ENCODE measurements around the gene PURB. TPM values are rescaled to one million over a fixed set of nuclear protein-coding genes. Genes with fewer than 3 reads are reported as not detected.

Gene PURB
- total and polyA plus RNA-seq, 4 experiments from 2014 or later: 1.1 to 27.4 (median 14.4) TPM

DNA sequence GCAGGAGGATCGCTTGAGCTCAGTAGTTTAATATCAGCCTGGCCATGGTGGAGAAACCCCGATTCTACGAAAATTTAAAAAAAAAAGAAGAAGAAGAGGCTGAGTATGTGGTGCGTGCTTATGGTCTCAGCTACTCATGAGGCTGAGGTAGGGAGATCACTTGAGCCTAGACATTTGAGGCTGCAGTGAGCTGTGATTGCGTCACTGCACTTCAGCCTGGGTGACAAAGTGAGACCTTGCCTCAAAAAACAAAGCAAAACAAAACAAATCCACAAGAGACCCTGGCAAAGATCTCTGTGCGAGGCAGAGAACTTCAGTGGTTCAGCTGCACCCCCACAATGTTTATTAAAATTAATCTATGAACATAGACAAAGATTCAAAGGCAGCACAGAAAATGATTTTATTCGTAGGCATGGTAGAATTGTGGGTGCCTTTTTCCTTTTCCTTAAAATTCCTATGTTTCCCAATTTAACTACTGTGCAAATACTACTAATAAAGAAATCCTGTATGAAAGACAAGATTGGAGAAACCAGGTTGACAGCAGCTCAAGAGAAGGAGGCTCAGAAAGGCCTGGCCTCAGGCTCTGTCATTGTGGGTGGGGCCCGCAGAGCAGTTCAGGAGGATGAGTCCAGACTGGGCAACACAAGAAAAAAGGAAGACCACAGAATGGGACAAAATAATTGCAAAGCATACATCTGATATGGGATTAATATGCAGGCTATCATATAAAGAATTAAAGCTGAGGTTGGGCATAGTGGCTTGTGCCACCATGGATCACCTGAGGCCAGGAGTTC is 24.5 kb upstream of the PURB start:
- no peak overlapping the region for H3K4me3 Mint-ChIP-seq
- POLR2A ChIA-PET (ENCODE audit: partially characterized antibody): interaction anchor here (1.1 kb wide), 1 partner anchor 25 kb away, joined by 4 read pairs; the partner anchor contains the start of gene PURB
- H3K36me3 ChIP-seq (ENCODE audit: insufficient read depth, low read length): no peaks in the 10 kb centered on the region
- H3K27me3 ChIP-seq (ENCODE audit: insufficient read depth, low read length): no peaks in the 10 kb centered on the region
- H3K9me3 Mint-ChIP-seq: no peaks in the 10 kb centered on the region
- no peaks in the 10 kb centered on the region for H3K27me3 Mint-ChIP-seq
- H3K9me3 ChIP-seq (ENCODE audit: control insufficient read depth in 1 of 2, low read length in 2 of 2): no peaks in the 10 kb centered on the region
- DNase-seq: no peak
- CTCF ChIA-PET (ENCODE audit: partially characterized antibody): interaction anchor here (1.0 to 2.0 kb wide), 3 partner anchors 11 to 53 kb away, joined by 3 to 7 read pairs (median 6); no protein-coding TSS in a partner anchor
- H3K27ac Mint-ChIP-seq: peak overlapping the region in 6 of 7 donors; percentile 22 to 77 (median 62)
- intact Hi-C loops (cut with micrococcal nuclease): no loop called here
- no peak overlapping the region for H3K4me3 ChIP-seq (ENCODE audit: low read length in 2 of 2)
- H3K4me1 ChIP-seq (ENCODE audit: insufficient read depth, low read length): no peaks in the 10 kb centered on the region
- no peaks in the 10 kb centered on the region for H3K36me3 Mint-ChIP-seq
- peaks cover 0 to 9% (median 3%) of the 10 kb centered on the region in 4 donors for H3K4me1 Mint-ChIP-seq
- no peak overlapping the region for H3K27ac ChIP-seq (ENCODE audit: low read depth, low read length)

- Histone ChIP-seq H3K9me3 (ENCODE audit: control insufficient read depth in 1 of 2, low read length in 2 of 2) (no peaks in the 10 kb centered on the region), H3K27me3 (ENCODE audit: insufficient read depth, low read length) (no peaks in the 10 kb centered on the region), H3K4me1 (ENCODE audit: insufficient read depth, low read length) (no peaks in the 10 kb centered on the region), H3K27ac (ENCODE audit: low read depth, low read length) (no peak overlapping the region), H3K36me3 (ENCODE audit: insufficient read depth, low read length) (no peaks in the 10 kb centered on the region), H3K4me3 (ENCODE audit: low read length in 2 of 2) (no peak overlapping the region)
- intact Hi-C loops (cut with micrococcal nuclease): no loop called here
- H3K4me3 Mint-ChIP-seq: no peak overlapping the region
- peak overlapping the region in 1 of 7 donors; percentile 7 for H3K27ac Mint-ChIP-seq
- ChIA-PET POLR2A (ENCODE audit: partially characterized antibody) (no interaction called here), CTCF (ENCODE audit: partially characterized antibody) (no interaction called here)
- H3K36me3 Mint-ChIP-seq: no peaks in the 10 kb centered on the region
- DNase-seq: no peak
- no peaks in the 10 kb centered on the region for H3K4me1 Mint-ChIP-seq
- H3K9me3 Mint-ChIP-seq: no peaks in the 10 kb centered on the region
- no peaks in the 10 kb centered on the region for H3K27me3 Mint-ChIP-seq
Observed at GRCh38 chr7:44906965-44907364, 21.6 kb upstream of the PURB start.

DNA sequence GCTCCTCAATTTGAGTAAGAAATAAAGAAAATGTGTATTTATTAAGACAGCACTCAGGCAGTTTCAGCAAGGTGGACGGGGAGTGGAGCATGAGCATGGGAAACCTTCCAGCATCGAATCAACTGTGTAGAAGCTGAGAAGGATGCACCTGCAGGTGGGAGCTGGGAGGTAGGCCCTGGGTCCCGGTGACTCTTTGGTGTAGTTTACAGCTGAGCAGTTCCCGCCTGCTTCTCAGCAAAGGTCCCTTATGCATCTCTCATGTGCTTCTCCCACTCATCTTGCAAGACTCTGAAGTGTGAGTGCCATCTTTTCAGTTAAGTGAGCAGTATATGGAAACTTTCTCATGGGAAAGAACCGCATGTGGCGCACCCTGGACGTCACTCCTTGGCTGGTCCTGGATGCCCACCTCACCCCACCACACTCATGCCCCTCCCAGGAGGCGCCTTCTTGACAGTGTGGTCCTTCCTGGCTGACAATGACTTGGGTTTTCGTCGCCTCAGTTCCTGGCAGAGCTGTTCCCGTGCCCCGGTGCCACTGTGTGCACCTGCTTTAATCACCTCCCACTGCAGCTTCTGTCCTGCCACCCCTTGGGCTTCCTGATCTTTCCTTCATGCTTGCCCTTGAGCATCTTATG is 19.8 kb upstream of the PURB start:
- no peak overlapping the region for H3K4me3 Mint-ChIP-seq
- H3K9me3 ChIP-seq (ENCODE audit: control insufficient read depth in 1 of 2, low read length in 2 of 2): no peaks in the 10 kb centered on the region
- intact Hi-C loops (cut with micrococcal nuclease): no loop called here
- no peaks in the 10 kb centered on the region for H3K4me1 ChIP-seq (ENCODE audit: insufficient read depth, low read length)
- H3K9me3 Mint-ChIP-seq: no peaks in the 10 kb centered on the region
- no peaks in the 10 kb centered on the region for H3K36me3 ChIP-seq (ENCODE audit: insufficient read depth, low read length)
- no peaks in the 10 kb centered on the region for H3K36me3 Mint-ChIP-seq
- H3K27ac ChIP-seq (ENCODE audit: low read depth, low read length): no peak overlapping the region
- H3K4me3 ChIP-seq (ENCODE audit: low read length in 2 of 2): no peak overlapping the region
- H3K4me1 Mint-ChIP-seq: no peaks in the 10 kb centered on the region
- H3K27me3 ChIP-seq (ENCODE audit: insufficient read depth, low read length): no peaks in the 10 kb centered on the region
- H3K27ac Mint-ChIP-seq: peak overlapping the region in 1 of 7 donors; percentile 20
- POLR2A ChIA-PET (ENCODE audit: partially characterized antibody): interaction anchor here (1.3 kb wide), 1 partner anchor 12 kb away, joined by 3 read pairs; no protein-coding TSS in a partner anchor
- DNase-seq: no peak
- CTCF ChIA-PET (ENCODE audit: partially characterized antibody): interaction anchor here (1.2 to 2.2 kb wide), 3 partner anchors 15 to 51 kb away, joined by 3 to 5 read pairs (median 3); no protein-coding TSS in a partner anchor
- no peaks in the 10 kb centered on the region for H3K27me3 Mint-ChIP-seq

GRCh38 chr7:44899443-44899842 is 14.1 kb upstream of the PURB start:
- H3K9me3 Mint-ChIP-seq: no peaks in the 10 kb centered on the region
- ChIA-PET POLR2A (ENCODE audit: partially characterized antibody) (interaction anchor here (0.9 kb wide), 1 partner anchor 14 kb away, joined by 4 read pairs; the partner anchor contains the start of gene PURB), CTCF (ENCODE audit: partially characterized antibody) (interaction anchor here (1.1 kb wide), 1 partner anchor 26 kb away, joined by 3 read pairs; no protein-coding TSS in a partner anchor)
- Histone ChIP-seq H3K4me3 (ENCODE audit: low read length in 2 of 2) (no peak overlapping the region), H3K36me3 (ENCODE audit: insufficient read depth, low read length) (no peaks in the 10 kb centered on the region), H3K27ac (ENCODE audit: low read depth, low read length) (no peak overlapping the region), H3K9me3 (ENCODE audit: control insufficient read depth in 1 of 2, low read length in 2 of 2) (no peaks in the 10 kb centered on the region), H3K4me1 (ENCODE audit: insufficient read depth, low read length) (no peaks in the 10 kb centered on the region), H3K27me3 (ENCODE audit: insufficient read depth, low read length) (no peaks in the 10 kb centered on the region)
- H3K36me3 Mint-ChIP-seq: no peaks in the 10 kb centered on the region
- no peak overlapping the region for H3K27ac Mint-ChIP-seq
- H3K4me3 Mint-ChIP-seq: no peak overlapping the region
- DNase-seq: no peak
- peaks cover 4 to 8% (median 7%) of the 10 kb centered on the region in 4 donors for H3K4me1 Mint-ChIP-seq
- H3K27me3 Mint-ChIP-seq: no peaks in the 10 kb centered on the region
- intact Hi-C loops (cut with micrococcal nuclease): no loop called here

GRCh38 chr7:44898039-44898438 is 12.7 kb upstream of the PURB start:
- POLR2A ChIA-PET (ENCODE audit: partially characterized antibody): interaction anchor here (0.6 to 1.5 kb wide), 2 partner anchors 13 to 76 kb away, joined by 4 to 6 read pairs; partner anchors contain the start of gene PURB
- no peak overlapping the region for H3K4me3 Mint-ChIP-seq
- H3K9me3 ChIP-seq (ENCODE audit: control insufficient read depth in 1 of 2, low read length in 2 of 2): no peaks in the 10 kb centered on the region

GRCh38 chr7:44897309-44897708 is 12.0 kb upstream of the PURB start:
- no peak overlapping the region for H3K4me3 Mint-ChIP-seq
- peak overlapping the region in 2 of 7 donors; percentile 53 to 70 for H3K27ac Mint-ChIP-seq
- H3K4me3 ChIP-seq (ENCODE audit: low read length in 2 of 2): no peak overlapping the region

More at GRCh38 chr7:44898039-44898438, 12.7 kb upstream of the PURB start:
- CTCF ChIA-PET (ENCODE audit: partially characterized antibody): no interaction called here
- H3K9me3 Mint-ChIP-seq: no peaks in the 10 kb centered on the region
- no peaks in the 10 kb centered on the region for H3K27me3 Mint-ChIP-seq
- H3K36me3 ChIP-seq (ENCODE audit: insufficient read depth, low read length): no peaks in the 10 kb centered on the region
- DNase-seq: no peak
- H3K4me3 ChIP-seq (ENCODE audit: low read length in 2 of 2): no peak overlapping the region
- no peaks in the 10 kb centered on the region for H3K36me3 Mint-ChIP-seq
- peaks cover 4 to 11% (median 9%) of the 10 kb centered on the region in 4 donors for H3K4me1 Mint-ChIP-seq
- no peak overlapping the region for H3K27ac ChIP-seq (ENCODE audit: low read depth, low read length)
- H3K27me3 ChIP-seq (ENCODE audit: insufficient read depth, low read length): no peaks in the 10 kb centered on the region
- no peaks in the 10 kb centered on the region for H3K4me1 ChIP-seq (ENCODE audit: insufficient read depth, low read length)
- intact Hi-C loops (cut with micrococcal nuclease): no loop called here
- H3K27ac Mint-ChIP-seq: no peak overlapping the region

More at GRCh38 chr7:44897309-44897708, 12.0 kb upstream of the PURB start:
- DNase-seq: no peak
- no peaks in the 10 kb centered on the region for H3K36me3 ChIP-seq (ENCODE audit: insufficient read depth, low read length)
- Mint-ChIP-seq H3K36me3 (no peaks in the 10 kb centered on the region), H3K4me1 (peaks cover 6 to 17% (median 13%) of the 10 kb centered on the region in 4 donors), H3K9me3 (peaks cover 0 to 2% (median 0%) of the 10 kb centered on the region in 8 donors), H3K27me3 (no peaks in the 10 kb centered on the region)
- ChIA-PET POLR2A (ENCODE audit: partially characterized antibody) (no interaction called here), CTCF (ENCODE audit: partially characterized antibody) (no interaction called here)
- peaks cover 4% of the 10 kb centered on the region for H3K4me1 ChIP-seq (ENCODE audit: insufficient read depth, low read length)
- H3K27me3 ChIP-seq (ENCODE audit: insufficient read depth, low read length): no peaks in the 10 kb centered on the region
- H3K27ac ChIP-seq (ENCODE audit: low read depth, low read length): no peak overlapping the region
- no peaks in the 10 kb centered on the region for H3K9me3 ChIP-seq (ENCODE audit: control insufficient read depth in 1 of 2, low read length in 2 of 2)
- intact Hi-C loops (cut with micrococcal nuclease): no loop called here
